GM12878 (cell line): ENCODE measurements around the gene DUSP16. TPM values are rescaled to one million over a fixed set of nuclear protein-coding genes. Genes with fewer than 3 reads are reported as not detected.

Source experiments
- BHLHE40 ChIP-seq, 2 experiments: fragments of 450-650 bp in 1 of 2; IDR thresholded peaks; 2 replicates each; pipeline ENCODE4 v1.6.1; 2011 to 2017; ENCODE audit warnings: low read depth in 2 of 2, borderline replicate concordance in 1 of 2, improper control_type of control experiment in 1 of 2, low read length in 1 of 2, mild to moderate bottlenecking in 1 of 2
- BMI1 ChIP-seq: fragments of 450-650 bp; IDR thresholded peaks from 2 replicates; pipeline ENCODE4 v1.6.1; 2016; ENCODE audit warnings: mild to moderate bottlenecking, moderate library complexity, borderline replicate concordance
- CEBPZ ChIP-seq: fragments of 150-350 bp; IDR thresholded peaks from 2 replicates; pipeline ENCODE4 v1.6.1; 2016; ENCODE audit warnings: low read depth, low read length
- CREB1 ChIP-seq: IDR thresholded peaks from 2 replicates; pipeline ENCODE4 v1.6.1; 2012; ENCODE audit warnings: low read depth, mild to moderate bottlenecking, inconsistent platforms
- EP300 ChIP-seq, 2 experiments: fragments of 150-350 bp in 1 of 2; IDR thresholded peaks; 2 replicates each; pipeline ENCODE4 v1.6.1; 2011 to 2012; ENCODE audit warnings: low read depth in 2 of 2, low read length in 2 of 2, borderline replicate concordance in 1 of 2, improper control_type of control experiment in 1 of 2, inconsistent platforms in 1 of 2; ENCODE audit not compliant: control insufficient read depth in 1 of 2
- FOXK2 ChIP-seq: fragments of 450-650 bp; IDR thresholded peaks from 2 replicates; pipeline ENCODE4 v1.6.1; 2017; ENCODE audit warnings: mild to moderate bottlenecking, moderate library complexity
- MTA3 ChIP-seq: IDR thresholded peaks from 2 replicates; pipeline ENCODE4 v1.6.1; 2012; ENCODE audit warnings: low read length, inconsistent platforms, borderline replicate concordance
- MYC ChIP-seq: IDR thresholded peaks from 2 replicates; pipeline ENCODE4 v1.6.1; 2011; ENCODE audit warnings: mild to moderate bottlenecking, low read length, moderate library complexity, inconsistent platforms; ENCODE audit not compliant: insufficient read depth, insufficient replicate concordance, insufficient read length, severe bottlenecking
- NBN ChIP-seq: fragments of 450-650 bp; IDR thresholded peaks from 2 replicates; pipeline ENCODE4 v1.6.1; 2016
- NFYB ChIP-seq: IDR thresholded peaks from 2 replicates; pipeline ENCODE4 v1.6.1; 2011; ENCODE audit warnings: low read depth, mild to moderate bottlenecking, low read length, improper control_type of control experiment, moderate library complexity; ENCODE audit not compliant: insufficient read depth
- PBX3 ChIP-seq: IDR thresholded peaks from 2 replicates; pipeline ENCODE4 v1.6.1; 2011; ENCODE audit warnings: mild to moderate bottlenecking, low read depth, low read length, moderate library complexity; ENCODE audit not compliant: insufficient replicate concordance
- POLR2A ChIP-seq: IDR thresholded peaks from 2 replicates; pipeline ENCODE4 v1.6.1; 2011; ENCODE audit warnings: low read depth, mild to moderate bottlenecking, low read length
- POLR2AphosphoS2 ChIP-seq: IDR thresholded peaks from 2 replicates; pipeline ENCODE4 v1.6.1; 2011; ENCODE audit warnings: low read depth, mild to moderate bottlenecking, low read length, improper control_type of control experiment, moderate library complexity
- RAD51 ChIP-seq: fragments of 450-650 bp; IDR thresholded peaks from 2 replicates; pipeline ENCODE4 v1.6.1; 2016; ENCODE audit warnings: moderate library complexity, mild to moderate bottlenecking, inconsistent platforms
- SIN3A ChIP-seq: IDR thresholded peaks from 2 replicates; pipeline ENCODE4 v1.6.1; 2012; ENCODE audit warnings: low read depth, low read length, improper control_type of control experiment
- SMAD5 ChIP-seq: IDR thresholded peaks from 2 replicates; pipeline ENCODE4 v1.6.1; 2016; ENCODE audit warnings: antibody characterized with exemption, low read depth
- SP1 ChIP-seq: IDR thresholded peaks from one replicate; pipeline ENCODE4 v1.6.1; 2011; ENCODE audit warnings: low read depth, low read length
- SUZ12 ChIP-seq: fragments of 200-600 bp; sonication (generic); IDR thresholded peaks from one replicate; pipeline ENCODE4 v1.6.1; 2018; ENCODE audit warnings: antibody characterized with exemption, mild to moderate bottlenecking; ENCODE audit not compliant: unreplicated experiment
- YBX1 ChIP-seq: fragments of 450-650 bp; IDR thresholded peaks from 2 replicates; pipeline ENCODE4 v1.6.1; 2016; ENCODE audit warnings: antibody characterized with exemption
- ZBTB4 ChIP-seq: fragments of 450-650 bp; formaldehyde crosslinking; IDR thresholded peaks from 2 replicates; pipeline ENCODE4 v1.4.0; 2022; ENCODE audit warnings: mild to moderate bottlenecking, moderate library complexity
- ZSCAN29 ChIP-seq: fragments of 450-650 bp; IDR thresholded peaks from 2 replicates; pipeline ENCODE4 v1.6.1; 2017; ENCODE audit warnings: mild to moderate bottlenecking, moderate library complexity
- polyA plus RNA-seq, 11 experiments: library from polyadenylated mRNA; depleted of rRNA in 4 of 11; unstranded in 6 of 11; stranded (reverse) in 5 of 11; fragments of >200 nt; fragmentation: Nextera tagmentation in 4 of 11; fragmentation: Illumina TruSeq in 1 of 11; extraction: Ambion mirVana in 4 of 11; extraction: Trizol in 1 of 11; gene quantifications; 1 replicate in 1 of 11; 2 replicates in 10 of 11; pipeline versions ENCODE4 v1.2.1 to v1.2.3, GENCODE V29; 2011 to 2016; ENCODE audit warnings: inconsistent platforms in 2 of 11, missing spikeins in 2 of 11, low read depth in 1 of 11
- total RNA-seq, 4 experiments: library from RNA; depleted of rRNA in 3 of 4; stranded (reverse); fragments of >200 nt in 3 of 4; fragmentation: Illumina TruSeq in 1 of 4; extraction: Trizol in 1 of 4; gene quantifications; 2 replicates each; pipeline versions ENCODE4 v1.2.1 to v1.2.3, GENCODE V29; 2013 to 2021

Gene DUSP16
- total and polyA plus RNA-seq, 10 of the 15 experiments (the other 5 are each of a cell fraction or from before 2014, with no cell fraction given) = 3.9 to 75.3 (median 26.8) TPM

GRCh38 chr12:12505544-12506495 lies 56.8 kb downstream of the DUSP16 start (continued):
- no peak for TF ChIP-seq ZBTB4
- TF ChIP-seq NBN = peak; percentile 89; the same call in 1 of the 2 replicates
- TF ChIP-seq MTA3 = peak; percentile 44; the same call in 1 of the 2 replicates
- peak; percentile 74; the same call in 1 of the 2 replicates for TF ChIP-seq BMI1
- TF ChIP-seq BHLHE40 (IDR thresholded peaks at IDR 0.05; ENCODE audit: borderline replicate concordance in 1 of 2, low read depth in 2 of 2, low read length in 1 of 2) = peak; percentile 67 to 75; a peak in 3 of 4 replicates
- no peak for TF ChIP-seq SUZ12
- TF ChIP-seq CREB1 = no peak; the same call in 1 of the 2 replicates
- TF ChIP-seq SMAD5 = no peak
- TF ChIP-seq MYC = no peak
- TF ChIP-seq SIN3A = no peak
- TF ChIP-seq NFYB = no peak
- TF ChIP-seq POLR2A = no peak
- TF ChIP-seq PBX3 = no peak
- no peak for TF ChIP-seq ZSCAN29
- no peak for TF ChIP-seq POLR2AphosphoS2
- TF ChIP-seq EP300 (IDR thresholded peaks at IDR 0.05; ENCODE audit: borderline replicate concordance in 1 of 2, control insufficient read depth in 1 of 2, low read depth in 2 of 2, low read length in 2 of 2) = peak; percentile 92
- peak; percentile 50 for TF ChIP-seq SP1
- no peak for TF ChIP-seq FOXK2
- TF ChIP-seq YBX1 = no peak
- no peak for TF ChIP-seq CEBPZ
- TF ChIP-seq RAD51 = peak; percentile 35; the same call in 1 of the 2 replicates
